Pancreas (tissue), 10 donors: ENCODE data around the gene CELF1. TPM values are rescaled to one million over a fixed set of nuclear protein-coding genes. Genes with fewer than 3 reads are reported as not detected.

Experiments used
- ATAC-seq, 4 donors: fragments of 200-7000 bp; cut with Tn5 transposase; one replicate each; pipeline versions ENCODE4 v1.8.0 to v1.9.1; 2020; ENCODE audit warnings: mild to moderate bottlenecking in 4 of 4, moderate library complexity in 4 of 4
- DNase-seq, 6 donors: peaks; one replicate each; pipeline ENCODE4 v3.0.0-alpha.2; 2020
- FAIRE-seq: peaks from 2 replicates; lab custom pipeline; 2012; peaks lifted over from hg19 to GRCh38; lab: Jason Lieb, UNC
- H3K27ac ChIP-seq, 4 donors: fragments of 200-600 bp; sonication (generic); 1 replicate in 3 of 4; 2 replicates in 1 of 4; pipeline versions ENCODE4 v1.5.0 to v1.8.0; 2020
- H3K27me3 ChIP-seq, 4 donors: fragments of 200-600 bp; one replicate each; pipeline ENCODE4 v1.8.0; 2021
- H3K36me3 ChIP-seq, 3 donors: fragments of 200-600 bp; sonication (generic) in 1 of 3; one replicate each; pipeline versions ENCODE4 v1.5.0 to v1.8.0; 2020 to 2021
- H3K4me1 ChIP-seq, 3 donors: fragments of 200-600 bp; one replicate each; pipeline ENCODE4 v1.8.0; 2021
- H3K4me3 ChIP-seq, 4 donors: fragments of 200-600 bp; sonication (generic) in 2 of 4; one replicate each; pipeline versions ENCODE4 v1.5.0 to v1.8.0; 2020 to 2021
- H3K9me3 ChIP-seq, 4 donors: fragments of 200-600 bp; one replicate each; pipeline ENCODE4 v1.8.0; 2021
- CTCF ChIP-seq, 4 donors: fragments of 200-600 bp; sonication (generic) in 3 of 4; IDR thresholded peaks; one replicate each; pipeline versions ENCODE4 v1.5.0 to v1.8.0; 2021; ENCODE audit warnings: antibody characterized with exemption in 4 of 4
- WGBS, 2 donors: extraction: QIAGEN DNeasy Blood & Tissue Kit; methylation state at CpG; one replicate each; pipeline ENCODE4 v1.1.7; 2013; 5-methylcytosine and 5-hydroxymethylcytosine counted together
- intact Hi-C, 3 donors: fragments of 100-400 bp; cut with DNase I; formaldehyde crosslinking; loops; one replicate each; pipeline versions ENCODE4 v1.11.1 to v1.14.2; 2022
- polyA plus RNA-seq, 2 donors: library from polyadenylated mRNA; stranded (reverse); fragments of 200-250 nt; gene quantifications; one replicate each; pipeline ENCODE4 v1.2.3, GENCODE V29; 2013
- total RNA-seq, 6 donors: library from RNA; stranded (reverse); fragmentation: NEBNext Ultra II Directional in 4 of 6; extraction: Animal tissue kit (Norgen Biotek cat#: 25700) in 4 of 6; gene quantifications; one replicate each; pipeline versions ENCODE4 v1.2.1 to v1.2.4, GENCODE V29; 2021 to 2023
- donor health status: healthy with polysubstance abuse.
- donor health status: DM: no; HTN: no; CAD: no; lungs with moderate emphysema.
- donor health status: DM: no; HTN: no; CAD: no.
- donor health status: control.
- donor health status: control.
- donor health status: Bipolar disorder and iron deficiency.
- donor health status: DM: yes; HTN: yes; CAD: no.
- donor health status: DM: no; HTN: no; CAD: no.
- donor health status: DM: no; HTN: no; CAD: no.
- donor health status: DM: yes; HTN: yes; CAD: no.

CELF1 gene
- total and polyA plus RNA-seq, 8 donors, result 20.0 to 56.3 (median 35.9) TPM

GRCh38 chr11:47415949-47416472, 136.9 kb downstream of the CELF1 start:
- intact Hi-C loops, result no loop called here

More at GRCh38 chr11:47415949-47416472, 136.9 kb downstream of the CELF1 start:
- peak overlapping the region; percentile 59 to 67 (median 64) for H3K27ac ChIP-seq
- WGBS, 2 donors, result 27 to 32% methylated on average over 13 of the region's 13 CpGs
- no peaks in the 10 kb centered on the region for H3K27me3 ChIP-seq
- FAIRE-seq (no peak), ATAC-seq (peak; percentile 63 to 79 (median 73)), DNase-seq (peak in 4 of 6 donors; percentile 64 to 83 (median 74))
- peaks cover 0 to 40% (median 16%) of the 10 kb centered on the region in 3 donors for H3K36me3 ChIP-seq
- no peak for TF ChIP-seq CTCF (IDR thresholded peaks at IDR 0.05)
- peaks cover 0 to 8% (median 0%) of the 10 kb centered on the region in 3 donors for H3K4me1 ChIP-seq
- H3K9me3 ChIP-seq, result no peaks in the 10 kb centered on the region
- no peak overlapping the region for H3K4me3 ChIP-seq

Other genes starting within 250 kb of the CELF1 start
- gene MYBPC3, start 200.4 kb downstream of the CELF1 start, total RNA-seq, result 1 to 10 TPM in 1 of 6 donors, under 1 TPM in 3, not detected in 2; 0.06 to 1.0 (median 0.09) TPM
- gene MYBPC3, start 200.4 kb downstream of the CELF1 start, polyA plus RNA-seq, result under 1 TPM; 0.14 to 0.23 TPM
- gene SPI1, start 174.6 kb downstream of the CELF1 start, total RNA-seq, result 10 to 100 TPM in 2 of 6 donors, 1 to 10 TPM in 4; 1.0 to 24.2 (median 4.5) TPM
- 1 to 10 TPM; 4.7 to 7.6 TPM for gene SPI1, start 174.6 kb downstream of the CELF1 start, polyA plus RNA-seq
- gene SLC39A13, start 144.5 kb downstream of the CELF1 start, total RNA-seq, result 10 to 100 TPM; 14.6 to 28.5 (median 19.3) TPM
- 10 to 100 TPM; 52.6 to 55.6 TPM for gene SLC39A13, start 144.5 kb downstream of the CELF1 start, polyA plus RNA-seq
- 10 to 100 TPM; 37.4 to 59.4 (median 50.3) TPM for gene PSMC3, start 126.7 kb downstream of the CELF1 start, total RNA-seq
- gene PSMC3, start 126.7 kb downstream of the CELF1 start, polyA plus RNA-seq, result 10 to 100 TPM; 55.0 to 67.5 TPM
- under 1 TPM; 0.18 to 0.56 (median 0.30) TPM for gene RAPSN, start 104.0 kb downstream of the CELF1 start, total RNA-seq
- under 1 TPM; 0.34 to 0.92 TPM for gene RAPSN, start 104.0 kb downstream of the CELF1 start, polyA plus RNA-seq
- 10 to 100 TPM; 15.7 to 24.7 (median 19.6) TPM for gene PTPMT1, start 12.5 kb upstream of the CELF1 start, total RNA-seq
- 10 to 100 TPM; 24.6 to 34.3 TPM for gene PTPMT1, start 12.5 kb upstream of the CELF1 start, polyA plus RNA-seq
- gene KBTBD4, start 25.8 kb upstream of the CELF1 start, total RNA-seq, result 1 to 10 TPM; 4.3 to 8.9 (median 6.7) TPM
- gene KBTBD4, start 25.8 kb upstream of the CELF1 start, polyA plus RNA-seq, result 10 to 100 TPM in 1 of 2 donors, 1 to 10 TPM in 1; 3.5 to 13.0 TPM
- 10 to 100 TPM; 28.8 to 48.5 (median 35.3) TPM for gene NDUFS3, start 25.9 kb upstream of the CELF1 start, total RNA-seq
- gene NDUFS3, start 25.9 kb upstream of the CELF1 start, polyA plus RNA-seq, result 100 to 1,000 TPM in 1 of 2 donors, 10 to 100 TPM in 1; 85.8 to 113 TPM
- gene FAM180B, start 33.5 kb upstream of the CELF1 start, total RNA-seq, result under 1 TPM in 1 of 6 donors, not detected in 5; 0.17 TPM
- gene FAM180B, start 33.5 kb upstream of the CELF1 start, polyA plus RNA-seq, result not detected
- 1 to 10 TPM in 1 of 6 donors, under 1 TPM in 4, not detected in 1; 0.09 to 1.1 (median 0.20) TPM for gene C1QTNF4, start 41.3 kb upstream of the CELF1 start, total RNA-seq
- gene C1QTNF4, start 41.3 kb upstream of the CELF1 start, polyA plus RNA-seq, result 1 to 10 TPM; 1.3 to 3.6 TPM
- 10 to 100 TPM; 13.5 to 34.2 (median 25.5) TPM for gene MTCH2, start 89.4 kb upstream of the CELF1 start, total RNA-seq
- gene MTCH2, start 89.4 kb upstream of the CELF1 start, polyA plus RNA-seq, result 10 to 100 TPM; 13.6 to 23.2 TPM
- 1 to 10 TPM in 3 of 6 donors, under 1 TPM in 3; 0.51 to 2.4 (median 0.91) TPM for gene AGBL2, start 162.2 kb upstream of the CELF1 start, total RNA-seq
- 1 to 10 TPM; 1.8 to 4.3 TPM for gene AGBL2, start 162.2 kb upstream of the CELF1 start, polyA plus RNA-seq
- 10 to 100 TPM; 31.7 to 56.1 (median 38.4) TPM for gene FNBP4, start 214.2 kb upstream of the CELF1 start, total RNA-seq
- gene FNBP4, start 214.2 kb upstream of the CELF1 start, polyA plus RNA-seq, result 10 to 100 TPM; 38.5 to 53.6 TPM